ENCODE measurements around the gene ATP6V1B1. TPM values are rescaled to one million over a fixed set of nuclear protein-coding genes. Genes with fewer than 3 reads are reported as not detected.

Gene ATP6V1B1
- total RNA-seq, 1 donor from 2014 or later, result not detected

DNA sequence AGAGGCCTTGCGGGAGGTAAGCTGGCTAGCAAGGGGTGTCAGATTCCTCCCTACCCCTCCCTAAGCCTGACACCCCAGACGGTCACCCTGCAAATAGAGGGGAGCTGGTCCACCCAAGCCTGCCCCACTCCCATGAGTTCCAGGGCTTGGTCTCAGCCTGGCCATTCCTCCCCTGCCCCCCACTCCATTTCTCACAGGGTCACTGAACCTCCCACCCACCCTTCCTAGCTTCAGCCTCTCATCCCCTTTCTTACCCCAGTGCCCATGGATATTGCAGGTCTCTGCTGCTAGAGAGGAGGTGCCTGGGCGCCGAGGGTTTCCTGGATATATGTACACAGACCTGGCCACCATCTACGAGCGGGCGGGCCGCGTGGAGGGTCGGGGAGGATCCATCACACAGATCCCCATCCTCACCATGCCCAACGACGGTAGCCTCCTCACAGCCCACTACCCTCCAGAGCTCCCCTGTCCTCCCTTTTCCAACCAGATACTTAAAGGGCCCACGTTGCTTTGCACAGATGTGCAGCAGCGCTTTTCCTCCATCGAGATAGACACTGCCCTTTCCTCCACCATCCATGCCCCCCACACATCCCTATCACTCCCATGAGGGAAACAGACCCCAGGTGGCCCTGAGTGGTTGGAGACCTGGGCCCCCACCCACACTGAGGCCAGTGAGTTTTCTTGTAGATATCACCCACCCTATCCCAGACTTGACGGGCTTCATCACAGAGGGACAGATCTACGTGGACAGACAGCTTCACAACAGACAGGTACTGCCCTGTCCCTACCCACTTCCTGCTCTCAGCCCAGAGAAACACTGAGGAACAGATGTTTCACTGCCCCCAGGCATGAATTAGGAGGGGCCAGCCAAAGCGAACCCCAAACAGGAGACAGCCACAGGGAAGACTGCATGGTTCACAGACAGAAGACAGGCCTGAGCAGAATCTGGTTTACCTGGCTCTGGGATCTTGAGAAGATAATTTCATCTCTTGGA lies 27.5 kb downstream of the ATP6V1B1 start:
- intact Hi-C loops (cut with micrococcal nuclease), result no loop called here

DNA sequence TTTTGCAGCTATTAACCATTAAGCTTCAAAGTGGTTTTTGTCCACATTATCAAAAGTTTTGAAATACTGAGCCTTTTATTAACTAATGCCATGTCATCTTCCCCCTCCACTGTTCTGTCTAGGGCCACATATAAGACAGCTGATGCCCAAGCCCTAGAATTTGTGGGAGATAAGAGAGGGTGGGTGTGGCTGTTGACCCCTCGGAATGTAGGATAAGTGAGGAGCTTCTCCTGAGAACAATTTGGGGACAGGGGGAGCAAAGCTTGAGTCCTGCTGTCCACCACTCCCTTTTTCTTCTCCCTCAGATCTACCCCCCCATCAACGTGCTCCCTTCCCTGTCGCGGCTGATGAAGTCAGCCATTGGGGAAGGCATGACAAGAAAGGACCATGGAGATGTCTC lies 28.4 kb downstream of the ATP6V1B1 start:
- intact Hi-C loops (cut with micrococcal nuclease), result loop anchor here (2.0 kb wide), 1 partner anchor 31 kb away; the partner anchor contains the start of gene TEX261

DNA sequence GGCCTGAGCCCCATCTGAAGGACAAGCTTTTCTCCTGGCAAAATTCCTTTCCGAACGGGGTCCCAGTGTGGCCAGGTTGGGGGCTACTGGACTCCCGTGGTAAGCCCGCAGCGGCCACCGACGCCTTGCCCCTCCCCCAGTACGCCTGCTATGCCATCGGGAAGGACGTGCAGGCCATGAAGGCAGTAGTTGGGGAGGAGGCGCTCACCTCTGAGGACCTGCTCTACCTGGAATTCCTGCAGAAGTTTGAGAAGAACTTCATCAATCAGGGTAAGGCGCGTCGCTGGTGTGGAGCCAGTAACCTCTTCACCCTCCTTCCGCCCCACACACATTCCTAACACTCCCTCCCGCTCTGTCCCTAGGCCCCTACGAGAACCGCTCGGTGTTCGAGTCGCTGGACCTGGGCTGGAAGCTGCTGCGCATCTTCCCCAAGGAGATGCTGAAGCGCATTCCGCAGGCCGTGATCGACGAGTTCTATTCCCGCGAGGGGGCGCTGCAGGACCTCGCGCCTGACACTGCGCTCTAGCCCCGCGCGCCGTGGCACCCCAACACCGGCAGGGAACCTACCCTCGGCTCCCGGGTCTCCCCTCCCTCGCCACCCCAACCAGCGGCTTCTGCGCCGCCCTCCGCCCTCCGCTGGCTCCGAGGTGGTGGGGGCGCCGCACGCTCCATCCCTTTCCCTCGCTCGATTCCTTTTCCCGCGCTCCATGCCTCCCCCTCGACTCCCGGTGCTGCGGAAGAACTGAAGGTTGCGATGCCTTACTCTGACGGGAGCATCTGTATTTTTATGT lies 29.1 kb downstream of the ATP6V1B1 start:
- intact Hi-C loops (cut with micrococcal nuclease), result loop anchor here (1.0 to 2.0 kb wide), 2 partner anchors 13 to 30 kb away; partner anchors contain the start of gene TEX261

DNA sequence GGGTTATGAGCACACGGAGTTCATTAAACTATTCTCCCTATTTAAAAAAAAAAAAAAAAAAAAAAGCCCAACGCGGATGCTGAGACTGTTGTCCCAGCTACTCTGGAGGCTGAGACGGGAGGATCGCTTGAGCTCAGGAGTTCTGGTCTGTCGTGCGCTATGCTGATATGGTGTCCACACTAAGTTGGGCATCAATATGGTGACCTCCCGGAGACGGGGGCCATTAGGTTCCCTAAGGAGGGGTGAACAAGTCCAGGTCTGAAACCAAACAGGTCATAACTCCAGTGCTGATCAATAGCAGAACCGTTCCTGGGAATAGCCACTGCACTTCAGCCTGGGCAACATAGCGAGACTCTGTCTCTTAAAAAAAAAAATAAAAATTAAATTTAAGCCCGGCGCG lies 29.8 kb downstream of the ATP6V1B1 start:
- intact Hi-C loops (cut with micrococcal nuclease), result loop anchor here (1.0 to 2.0 kb wide), 2 partner anchors 12 to 29 kb away; partner anchors contain the start of gene TEX261

DNA sequence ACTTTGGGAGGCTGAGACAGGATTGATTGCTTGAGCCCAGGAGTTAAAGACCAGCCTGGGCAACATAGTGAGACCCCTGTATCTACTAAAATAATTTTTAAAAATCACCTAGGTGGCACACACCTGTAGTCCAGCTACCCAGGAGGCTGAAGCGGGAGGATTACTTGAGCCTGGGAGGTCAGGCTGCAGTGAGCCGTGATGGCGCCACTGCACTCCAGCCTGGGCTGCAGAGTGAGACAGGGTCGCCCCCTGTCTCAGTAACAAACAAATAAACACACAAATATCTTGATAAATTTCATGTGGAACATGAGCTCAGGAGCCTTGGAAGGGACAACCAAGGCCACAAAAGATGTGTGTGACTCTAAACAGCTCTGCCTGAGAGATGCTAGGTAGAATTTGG lies 31.0 kb downstream of the ATP6V1B1 start:
- intact Hi-C loops (cut with micrococcal nuclease), result no loop called here

DNA sequence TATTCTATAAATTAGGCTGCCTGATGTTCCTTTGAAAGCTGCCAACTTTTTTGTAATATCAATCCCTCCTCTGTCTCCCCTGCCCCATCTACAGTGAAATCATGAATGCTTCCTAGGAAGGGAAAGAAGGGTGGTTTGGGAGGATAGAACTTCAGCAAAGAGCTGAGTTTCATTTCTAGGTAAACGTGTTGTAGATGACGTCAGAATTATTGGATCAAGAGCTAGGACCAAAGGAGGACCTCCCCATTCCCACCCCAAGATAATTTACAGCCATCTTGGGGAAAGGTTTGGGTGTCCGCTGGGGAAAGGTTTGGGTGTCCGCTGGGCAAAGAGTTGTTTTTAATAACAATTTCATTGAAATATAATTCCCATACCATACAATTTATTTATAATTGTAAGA lies 31.5 kb downstream of the ATP6V1B1 start:
- intact Hi-C loops (cut with micrococcal nuclease), result no loop called here

DNA sequence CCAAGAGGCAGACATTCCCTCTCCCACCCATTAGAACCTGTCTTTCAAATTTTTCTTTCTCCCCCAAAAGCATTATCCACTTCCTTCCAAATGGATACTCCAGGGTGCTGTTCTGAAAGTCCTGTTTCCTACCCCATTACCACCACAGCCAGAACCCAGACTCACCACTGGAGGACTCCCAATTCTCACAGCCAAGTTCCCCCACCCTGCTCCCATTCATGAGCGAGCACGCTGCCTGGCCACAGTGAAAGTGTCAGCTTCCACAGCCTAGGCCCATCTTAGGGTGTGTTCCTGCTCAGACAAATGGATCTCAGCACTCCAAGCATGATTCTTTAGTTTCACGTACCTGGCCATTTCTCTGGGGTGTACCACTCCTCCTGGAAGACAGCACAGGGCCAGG lies 38.9 kb downstream of the ATP6V1B1 start:
- intact Hi-C loops (cut with micrococcal nuclease), result no loop called here

DNA sequence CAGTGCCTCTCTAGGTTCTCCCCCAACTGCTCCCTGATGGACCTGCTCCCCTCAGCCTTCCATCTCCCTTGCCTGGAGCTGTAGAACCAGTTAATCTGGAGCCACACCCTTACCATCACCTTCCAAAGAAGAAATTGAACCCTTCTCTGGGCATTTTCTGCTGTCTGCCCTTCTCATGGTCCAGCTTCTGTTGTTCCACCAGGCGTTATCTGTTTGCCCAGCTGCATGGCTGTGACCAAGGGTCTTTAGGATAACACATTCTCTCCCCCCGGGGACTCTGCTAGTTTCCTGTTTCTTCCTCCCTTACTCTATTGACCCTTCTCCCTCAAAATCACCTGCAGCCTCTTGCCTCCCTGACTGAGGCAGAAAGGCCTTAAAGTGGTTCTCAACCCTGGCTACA lies 39.5 kb downstream of the ATP6V1B1 start:
- intact Hi-C loops (cut with micrococcal nuclease), result no loop called here

DNA sequence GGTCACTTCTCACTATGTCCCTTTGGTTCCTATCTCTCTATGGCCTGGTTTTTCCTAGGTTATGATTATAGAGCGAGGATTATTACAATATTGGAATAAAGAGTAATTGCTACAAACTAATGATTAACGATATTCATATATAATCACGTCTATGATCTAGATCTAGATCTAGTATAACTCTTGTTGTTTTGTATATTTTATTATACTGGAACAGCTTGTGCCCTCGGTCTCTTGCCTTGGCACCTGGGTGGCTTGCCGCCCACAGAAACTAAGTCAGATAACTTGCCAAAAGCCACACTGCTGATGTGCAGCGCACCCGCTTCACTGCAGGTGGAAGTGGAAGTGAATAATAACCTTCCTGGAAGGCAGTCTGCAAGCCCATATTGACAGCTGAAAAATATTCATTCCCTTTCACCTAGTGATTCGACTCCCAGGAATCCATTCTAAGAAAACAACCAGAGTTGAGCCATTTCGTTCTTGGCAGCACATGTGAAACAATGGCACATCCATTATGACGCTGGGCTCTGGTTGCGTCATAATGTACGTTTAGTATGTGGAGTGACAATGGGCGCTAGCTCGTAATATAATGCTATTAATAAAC lies 42.0 kb downstream of the ATP6V1B1 start:
- intact Hi-C loops (cut with micrococcal nuclease), result loop anchor here (1.0 to 2.0 kb wide), 3 partner anchors 12 to 91 kb away; partner anchors contain the start of genes NAGK and TEX261

DNA sequence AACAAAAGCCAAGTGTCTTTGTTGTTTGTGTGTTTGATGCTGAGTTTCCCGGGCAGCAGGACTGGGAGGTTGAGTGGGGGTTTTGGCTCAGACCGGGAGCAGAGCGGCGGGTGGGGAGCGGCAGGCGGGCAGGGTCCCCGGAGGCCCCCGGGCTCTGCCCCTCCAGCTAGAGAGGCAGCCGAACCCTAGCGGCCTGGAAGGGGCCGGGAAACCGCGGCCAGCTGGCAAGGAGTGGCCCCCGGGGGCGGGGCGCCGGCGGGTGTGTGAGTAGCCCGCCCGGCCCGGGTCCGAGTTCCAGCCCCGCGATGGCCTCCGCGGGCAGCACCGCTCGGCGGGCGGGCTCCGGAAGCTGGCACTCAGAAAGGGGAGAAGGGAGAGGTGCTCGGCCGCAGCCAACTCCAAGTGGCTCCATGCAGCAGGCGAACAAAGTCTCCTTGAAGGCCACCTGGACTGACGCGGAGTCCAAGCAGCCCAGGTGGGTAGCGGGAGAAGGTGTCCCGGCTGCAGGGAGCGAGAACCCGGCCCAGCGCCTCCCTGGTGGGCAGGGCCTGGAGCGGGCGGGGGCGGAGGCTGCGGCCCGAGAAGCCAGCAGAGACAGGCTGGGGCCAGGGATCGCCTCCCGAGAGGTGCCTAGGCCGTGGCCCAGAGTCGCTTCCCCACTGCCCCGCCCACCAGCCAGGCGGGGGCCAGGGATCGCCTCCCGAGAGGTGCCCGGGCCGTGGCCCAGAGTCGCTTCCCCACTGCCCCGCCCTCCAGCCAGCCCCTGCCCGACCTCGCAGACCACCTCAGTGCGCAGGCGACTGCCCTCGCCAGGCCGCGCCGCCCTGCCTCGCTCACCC lies 42.9 kb downstream of the ATP6V1B1 start, which contains the start of gene ANKRD53:
Gene ANKRD53 (plus strand): TSS at position 290 of the 839 bp plus-strand sequence. CDS start 16 bp downstream, at position 306.
- intact Hi-C loops (cut with micrococcal nuclease), result no loop called here

DNA sequence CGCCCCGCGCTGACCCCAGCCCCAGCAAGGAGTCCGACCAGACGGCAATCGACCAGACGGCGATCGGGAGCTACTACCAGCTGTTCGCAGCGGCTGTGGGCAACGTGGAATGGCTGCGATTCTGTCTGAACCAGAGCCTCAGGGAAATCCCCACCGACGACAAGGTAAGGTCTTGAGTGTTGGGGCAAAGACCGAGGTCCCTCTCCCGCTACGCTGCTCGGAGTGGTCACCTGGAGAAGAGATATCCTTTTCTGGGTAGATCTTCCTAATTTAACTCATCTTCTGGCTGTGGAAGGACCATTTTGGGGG lies 43.4 kb downstream of the ATP6V1B1 start:
- intact Hi-C loops (cut with micrococcal nuclease), result no loop called here

DNA sequence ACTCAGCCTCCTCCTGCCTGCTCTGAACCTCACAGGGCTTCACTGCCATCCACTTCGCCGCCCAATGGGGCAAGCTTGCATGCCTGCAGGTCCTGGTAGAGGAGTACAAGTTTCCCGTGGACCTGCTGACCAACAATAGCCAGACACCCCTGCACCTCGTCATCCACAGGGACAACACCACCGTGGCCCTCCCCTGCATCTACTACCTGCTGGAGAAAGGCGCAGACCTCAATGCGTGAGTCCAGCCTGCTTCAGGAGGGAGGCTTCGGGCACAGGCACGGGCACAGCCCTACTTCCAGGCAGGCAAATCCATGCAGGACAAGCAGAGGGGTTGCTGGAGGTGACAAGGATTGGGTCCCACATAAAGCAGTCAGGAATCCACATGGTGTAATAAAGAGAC lies 43.9 kb downstream of the ATP6V1B1 start:
- intact Hi-C loops (cut with micrococcal nuclease), result no loop called here

DNA sequence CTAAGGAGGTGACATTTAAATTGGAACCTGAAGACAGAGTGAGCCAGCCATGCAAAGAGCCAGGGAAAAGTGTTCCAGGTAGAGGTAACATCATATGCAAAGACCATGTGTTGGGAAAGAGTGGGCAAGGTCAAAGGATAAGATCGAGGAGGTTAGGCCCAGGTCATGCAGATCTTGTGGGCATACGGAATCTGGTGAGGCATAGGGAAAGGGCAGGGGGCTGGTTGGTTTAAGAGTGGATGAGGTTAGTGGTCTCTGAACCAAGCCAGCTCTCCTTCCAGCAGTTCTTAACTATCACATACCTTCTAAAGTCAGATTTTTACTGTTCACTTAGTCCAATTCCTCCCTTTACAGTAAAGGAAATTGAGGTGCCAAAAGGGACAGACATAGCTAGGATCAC lies 45.7 kb downstream of the ATP6V1B1 start:
- intact Hi-C loops (cut with micrococcal nuclease), result no loop called here

DNA sequence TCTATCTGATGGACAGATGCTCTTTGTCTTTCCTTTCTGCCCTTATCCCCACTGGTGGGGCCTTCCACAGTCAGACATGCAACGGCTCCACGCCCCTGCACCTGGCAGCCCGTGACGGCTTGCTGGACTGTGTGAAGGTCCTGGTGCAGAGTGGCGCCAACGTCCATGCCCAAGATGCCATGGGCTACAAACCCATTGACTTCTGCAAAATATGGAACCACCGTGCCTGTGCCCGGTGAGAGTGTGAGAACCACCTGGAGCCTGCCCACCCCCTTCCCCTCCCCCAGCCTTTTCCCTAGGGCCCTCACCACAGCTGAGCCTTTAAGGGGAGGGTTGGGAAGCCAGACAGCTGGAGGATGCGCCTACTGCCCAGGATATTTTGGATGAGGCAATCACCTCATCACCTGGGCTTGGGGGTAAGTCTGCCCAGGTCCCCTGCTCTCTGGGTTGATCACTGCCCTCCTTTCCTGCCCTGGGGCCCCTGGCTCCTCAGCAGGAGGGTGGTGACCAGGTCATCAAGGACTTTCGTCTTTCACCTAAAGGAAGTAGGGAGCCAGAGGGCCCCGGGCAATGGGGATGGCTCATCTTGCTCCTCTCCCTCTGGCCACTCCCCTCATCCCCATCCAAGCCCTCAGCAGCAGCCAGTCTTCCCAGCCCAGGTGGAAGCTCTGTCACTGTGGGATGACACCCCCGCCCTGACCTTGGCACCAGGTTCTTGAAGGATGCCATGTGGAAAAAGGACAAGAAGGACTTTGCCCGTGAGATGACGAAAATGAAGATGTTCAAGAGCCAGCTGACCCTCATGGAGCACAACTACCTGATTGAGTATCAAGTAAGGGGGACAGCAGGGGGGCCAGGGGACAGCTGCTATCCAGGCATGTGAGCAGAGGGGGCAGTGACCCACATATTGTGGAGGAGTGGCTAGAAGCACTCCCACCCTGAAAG lies 46.4 kb downstream of the ATP6V1B1 start:
- intact Hi-C loops (cut with micrococcal nuclease), result no loop called here

DNA sequence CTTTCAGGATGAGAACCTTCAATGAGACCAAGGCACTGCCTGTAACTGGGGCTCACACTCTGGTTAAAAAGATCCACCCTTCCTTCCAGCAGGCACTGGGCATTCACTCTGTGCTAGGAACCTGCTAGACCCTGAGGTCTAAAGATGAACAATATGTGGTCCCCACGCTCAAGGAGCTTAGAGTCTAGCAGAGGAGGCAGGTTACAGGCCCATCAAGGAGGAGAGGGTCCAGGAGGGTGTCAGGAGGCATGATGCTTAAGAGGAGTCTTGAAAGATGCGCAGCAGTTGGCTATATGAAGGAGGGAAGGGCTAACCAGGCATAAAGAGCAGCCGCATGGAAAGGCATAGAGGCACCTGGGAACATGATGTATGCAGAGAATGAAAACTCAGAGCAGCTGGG lies 47.3 kb downstream of the ATP6V1B1 start:
- intact Hi-C loops (cut with micrococcal nuclease), result no loop called here

DNA sequence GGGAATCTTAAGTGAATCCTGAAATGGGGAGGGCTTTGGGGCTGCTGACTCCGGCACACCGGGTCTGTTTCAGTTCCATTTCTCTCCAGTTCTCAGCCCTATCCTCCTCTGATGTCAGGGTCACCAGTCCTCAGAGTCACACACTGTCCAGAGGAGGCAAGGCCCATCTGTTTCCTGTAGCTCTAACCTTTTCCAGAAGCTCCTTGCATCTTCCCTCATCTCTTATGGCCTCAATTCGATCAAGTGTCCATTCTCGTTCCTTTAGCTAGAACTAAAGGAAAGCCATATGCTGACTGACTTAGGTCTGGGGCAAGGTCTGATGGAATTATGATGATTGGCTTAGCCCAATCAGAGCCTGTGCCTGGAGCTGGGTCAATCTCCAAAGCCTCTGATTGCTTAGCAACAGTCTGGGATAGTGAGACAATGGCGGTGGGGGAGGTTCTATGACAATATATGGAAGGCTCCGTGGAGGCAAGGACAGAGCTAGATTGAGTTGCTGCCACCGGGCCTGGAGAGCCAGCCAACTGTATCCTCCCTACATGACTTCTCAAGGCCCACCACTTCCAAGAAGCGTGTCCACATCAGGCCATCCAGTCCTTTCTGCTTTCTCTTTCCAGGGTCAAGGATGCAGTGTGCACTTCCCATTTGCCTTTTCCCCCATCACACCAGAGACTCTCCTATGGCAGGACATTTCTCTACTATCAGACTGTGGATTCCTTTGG lies 48.0 kb downstream of the ATP6V1B1 start:
- intact Hi-C loops (cut with micrococcal nuclease), result loop anchor here (2.0 kb wide), 1 partner anchor 17 kb away; no protein-coding TSS in a partner anchor

DNA sequence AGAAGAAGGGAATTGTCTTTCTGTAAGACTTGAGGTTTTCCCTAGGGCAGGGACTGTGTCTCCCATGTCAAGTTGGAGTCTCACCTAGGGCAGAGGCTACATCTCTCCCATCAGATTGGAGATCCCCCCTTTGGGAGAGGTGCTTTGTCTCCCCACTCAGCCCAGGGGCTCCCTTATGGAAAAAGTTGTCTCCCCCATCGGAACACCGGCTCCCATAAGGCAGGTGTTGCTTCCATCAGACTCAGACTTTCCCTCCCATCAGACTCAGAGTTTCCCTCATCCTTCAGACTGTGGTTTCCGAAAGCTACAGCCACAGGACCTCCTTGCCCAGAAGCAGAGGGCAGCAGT lies 48.5 kb downstream of the ATP6V1B1 start:
- intact Hi-C loops (cut with micrococcal nuclease), result loop anchor here (2.0 kb wide), 1 partner anchor 17 kb away; no protein-coding TSS in a partner anchor

DNA sequence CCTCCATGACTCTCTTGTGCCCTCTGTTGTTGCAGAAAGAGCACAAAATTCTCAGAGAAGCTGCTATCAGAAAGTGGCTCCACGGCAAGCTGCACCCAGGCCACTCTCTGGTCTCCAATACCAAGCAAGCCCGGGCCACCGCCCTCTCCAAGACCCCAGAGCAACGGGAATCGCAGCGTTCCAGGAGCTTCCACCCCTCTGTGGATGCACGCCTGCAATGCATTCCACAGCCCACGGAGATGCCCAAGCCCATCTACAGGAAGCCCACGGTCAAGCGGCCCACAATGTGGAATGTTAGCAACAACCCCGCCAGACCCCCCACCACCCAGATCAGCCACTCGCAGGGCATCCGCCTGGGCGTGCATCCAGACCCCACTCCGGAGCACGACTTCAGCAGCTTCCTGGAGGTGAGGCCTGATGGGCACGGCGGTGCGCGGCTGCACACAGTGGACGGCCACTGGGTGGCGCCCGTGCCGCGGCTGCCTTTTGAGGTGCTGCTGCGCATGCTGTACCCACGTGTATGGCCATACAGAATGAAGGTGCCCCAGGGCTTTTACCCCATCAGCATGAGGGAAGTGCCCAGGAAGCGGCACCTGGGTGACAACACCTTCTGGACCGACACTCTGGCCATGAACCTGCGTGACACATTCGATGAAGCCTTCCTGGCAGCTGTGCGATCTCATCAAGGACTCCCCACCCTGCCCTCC lies 49.0 kb downstream of the ATP6V1B1 start:
- intact Hi-C loops (cut with micrococcal nuclease), result loop anchor here (1.0 to 2.0 kb wide), 2 partner anchors 11 to 16 kb away; no protein-coding TSS in a partner anchor
